CD14-positive monocyte (primary cell): ENCODE data around the gene DLK1. TPM values are rescaled to one million over a fixed set of nuclear protein-coding genes. Genes with fewer than 3 reads are reported as not detected.

Experiments used
- DNase-seq, 3 donors: peaks; one replicate each; pipeline ENCODE4 v3.0.0-alpha.2; 2011 to 2022
- H2AFZ ChIP-seq: 2 replicates; pipeline ENCODE4 v1.6.0; 2012; ENCODE audit warnings: mild to moderate bottlenecking, low read depth, low read length, inconsistent platforms; ENCODE audit not compliant: insufficient read depth, poor library complexity, severe bottlenecking
- H3K27ac ChIP-seq, 2 donors: 1 replicate in 1 of 2; 2 replicates in 1 of 2; pipeline ENCODE4 v1.5.1; 2012 to 2013; ENCODE audit warnings: low read length in 2 of 2, control low read depth in 1 of 2, inconsistent platforms in 1 of 2, low read depth in 1 of 2, mild to moderate bottlenecking in 1 of 2
- H3K27me3 ChIP-seq, 2 donors: one replicate each; pipeline versions ENCODE4 v1.6.0 to v1.6.1; 2011 to 2013; ENCODE audit warnings: low read length in 2 of 2; ENCODE audit not compliant: control insufficient read depth in 2 of 2, insufficient read depth in 2 of 2
- H3K36me3 ChIP-seq, 2 donors: replicated peaks in 1 of 2; 1 replicate in 1 of 2; 2 replicates in 1 of 2; pipeline versions ENCODE4 v1.5.1 to v1.6.1; 2012 to 2013; ENCODE audit warnings: low read length in 2 of 2, control low read depth in 1 of 2, inconsistent platforms in 1 of 2, mild to moderate bottlenecking in 1 of 2; ENCODE audit not compliant: insufficient read depth in 2 of 2, control insufficient read depth in 1 of 2
- H3K4me1 ChIP-seq, 2 donors: 1 replicate in 1 of 2; 2 replicates in 1 of 2; pipeline versions ENCODE4 v1.5.1 to v1.6.1; 2012 to 2013; ENCODE audit warnings: low read length in 2 of 2, control low read depth in 1 of 2, inconsistent platforms in 1 of 2, mild to moderate bottlenecking in 1 of 2, moderate library complexity in 1 of 2; ENCODE audit not compliant: insufficient read depth in 2 of 2, control insufficient read depth in 1 of 2
- H3K4me2 ChIP-seq: replicated peaks from 2 replicates; pipeline ENCODE3; 2012; ENCODE audit warnings: low read length, moderate library complexity, mild to moderate bottlenecking; ENCODE audit not compliant: poor library complexity, severe bottlenecking; ENCODE audit errors: extremely low read depth
- H3K4me3 ChIP-seq, 3 experiments: fragments of 200-600 bp in 1 of 3; sonication (generic) in 1 of 3; replicated peaks in 1 of 3; 1 replicate in 2 of 3; 2 replicates in 1 of 3; pipeline ENCODE4 v1.5.1; 2011 to 2013; ENCODE audit warnings: low read length in 3 of 3, mild to moderate bottlenecking in 3 of 3, control low read depth in 2 of 3, low read depth in 2 of 3, inconsistent platforms in 1 of 3, moderate library complexity in 1 of 3
- H3K79me2 ChIP-seq: 2 replicates; pipeline ENCODE4 v1.6.0; 2012; ENCODE audit warnings: mild to moderate bottlenecking, control low read depth, inconsistent platforms, low read length, moderate library complexity; ENCODE audit not compliant: insufficient read depth
- H3K9ac ChIP-seq: 2 replicates; pipeline ENCODE4 v1.6.0; 2017; ENCODE audit warnings: low read length, mild to moderate bottlenecking; ENCODE audit not compliant: insufficient read depth, poor library complexity, severe bottlenecking
- H3K9me3 ChIP-seq, 2 donors: replicated peaks in 1 of 2; 1 replicate in 1 of 2; 2 replicates in 1 of 2; pipeline versions ENCODE4 v1.5.1 to v1.6.1; 2012 to 2013; ENCODE audit warnings: low read length in 2 of 2, control low read depth in 1 of 2; ENCODE audit not compliant: control insufficient read depth in 1 of 2, insufficient read depth in 1 of 2
- H4K20me1 ChIP-seq: 2 replicates; pipeline ENCODE4 v1.6.0; 2012; ENCODE audit warnings: mild to moderate bottlenecking, low read length, control low read depth, moderate library complexity; ENCODE audit not compliant: insufficient read depth
- H3K27ac Mint-ChIP-seq, 7 donors: one replicate each; pipeline ENCODE4 v1.8.0; 2020; ENCODE audit warnings: mild to moderate bottlenecking in 7 of 7, mixed read lengths in 7 of 7, moderate library complexity in 6 of 7, inconsistent platforms in 2 of 7
- H3K27me3 Mint-ChIP-seq, 3 donors: one replicate each; pipeline ENCODE4 v1.8.0; 2021 to 2022; ENCODE audit warnings: low read depth in 3 of 3, mild to moderate bottlenecking in 3 of 3, mixed read lengths in 3 of 3, moderate library complexity in 3 of 3, inconsistent platforms in 1 of 3
- H3K36me3 Mint-ChIP-seq, 2 donors: one replicate each; pipeline ENCODE4 v1.8.0; 2020; ENCODE audit warnings: mixed read lengths in 2 of 2, inconsistent platforms in 1 of 2, mild to moderate bottlenecking in 1 of 2
- H3K4me1 Mint-ChIP-seq: one replicate; pipeline ENCODE4 v1.8.0; 2020; ENCODE audit warnings: mild to moderate bottlenecking, mixed read lengths
- H3K4me3 Mint-ChIP-seq, 2 donors: one replicate each; pipeline ENCODE4 v1.8.0; 2020; ENCODE audit warnings: mild to moderate bottlenecking in 2 of 2, mixed read lengths in 2 of 2, moderate library complexity in 1 of 2
- H3K9me3 Mint-ChIP-seq, 7 donors: one replicate each; pipeline ENCODE4 v1.8.0; 2020 to 2022; ENCODE audit warnings: mixed read lengths in 7 of 7, mild to moderate bottlenecking in 6 of 7, moderate library complexity in 6 of 7, inconsistent platforms in 2 of 7
- CTCF ChIP-seq: fragments of 200-600 bp; IDR thresholded peaks from one replicate; pipeline ENCODE4 v1.8.0; 2022; ENCODE audit warnings: antibody characterized with exemption, mild to moderate bottlenecking
- WGBS: methylation state at CpG from one replicate; pipeline ENCODE4 v1.1.5; 2013; ENCODE audit warnings: missing lambda C conversion rate; ENCODE audit not compliant: insufficient coverage; 5-methylcytosine and 5-hydroxymethylcytosine counted together
- intact Hi-C, 2 donors: fragments of 100-400 bp; cut with micrococcal nuclease; formaldehyde crosslinking; loops; one replicate each; pipeline versions ENCODE4 v1.15.0 to v1.15.1; 2023
- polyA plus RNA-seq, 3 donors: library from polyadenylated mRNA; depleted of rRNA in 1 of 3; unstranded in 2 of 3; stranded (reverse) in 1 of 3; fragments of 300-500 nt in 2 of 3; fragments of >200 nt in 1 of 3; fragmentation: Illumina TruSeq in 2 of 3; gene quantifications; 1 replicate in 2 of 3; 2 replicates in 1 of 3; pipeline ENCODE4 v1.2.3, GENCODE V29; 2012 to 2021

DLK1 gene
- polyA plus RNA-seq, 3 donors = 0.04 TPM; not detected in 2

GRCh38 chr14:100717386-100717785 is 9.3 kb upstream of the DLK1 start:
- Histone ChIP-seq H3K4me1 (peaks cover 11 to 12% of the 10 kb centered on the region in 2 donors), H3K36me3 (no peaks in the 10 kb centered on the region), H4K20me1 (no peaks in the 10 kb centered on the region), H3K9ac (no peak overlapping the region), H3K27ac (no peak overlapping the region), H3K4me3 (no peak overlapping the region), H3K79me2 (no peaks in the 10 kb centered on the region), H3K9me3 (no peaks in the 10 kb centered on the region), H3K27me3 (no peaks in the 10 kb centered on the region), H2AFZ (no peak overlapping the region), H3K4me2 (no peak overlapping the region)
- Mint-ChIP-seq H3K36me3 (no peaks in the 10 kb centered on the region), H3K27ac (no peak overlapping the region), H3K27me3 (peaks cover 6 to 11% (median 9%) of the 10 kb centered on the region in 3 donors), H3K4me1 (peaks cover 26% of the 10 kb centered on the region), H3K4me3 (no peak overlapping the region), H3K9me3 (peaks cover 0 to 4% (median 0%) of the 10 kb centered on the region in 7 donors)
- TF ChIP-seq CTCF = no peak
- DNase-seq = no peak
- 5% methylated on average over 10 of the region's 12 CpGs for WGBS
- intact Hi-C loops = no loop called here

GRCh38 chr14:100719976-100720520 is 6.6 kb upstream of the DLK1 start:
- Histone ChIP-seq H3K9me3 (no peaks in the 10 kb centered on the region), H3K9ac (no peak overlapping the region), H3K4me3 (no peak overlapping the region), H3K27me3 (peaks cover 0 to 2% of the 10 kb centered on the region in 2 donors), H4K20me1 (no peaks in the 10 kb centered on the region), H3K36me3 (no peaks in the 10 kb centered on the region), H3K4me1 (no peaks in the 10 kb centered on the region), H3K27ac (no peak overlapping the region), H2AFZ (no peak overlapping the region), H3K4me2 (no peak overlapping the region), H3K79me2 (no peaks in the 10 kb centered on the region)
- peaks cover 9% of the 10 kb centered on the region for H3K4me1 Mint-ChIP-seq
- H3K27me3 Mint-ChIP-seq = peaks cover 5 to 12% (median 6%) of the 10 kb centered on the region in 3 donors
- intact Hi-C loops = no loop called here
- DNase-seq = no peak
- no peaks in the 10 kb centered on the region for H3K36me3 Mint-ChIP-seq
- TF ChIP-seq CTCF = no peak
- 91% methylated on average over 8 of the region's 13 CpGs for WGBS
- no peaks in the 10 kb centered on the region for H3K9me3 Mint-ChIP-seq
- no peak overlapping the region for H3K4me3 Mint-ChIP-seq
- no peak overlapping the region for H3K27ac Mint-ChIP-seq
